ENCODE results near the gene METTL1.

DNA sequence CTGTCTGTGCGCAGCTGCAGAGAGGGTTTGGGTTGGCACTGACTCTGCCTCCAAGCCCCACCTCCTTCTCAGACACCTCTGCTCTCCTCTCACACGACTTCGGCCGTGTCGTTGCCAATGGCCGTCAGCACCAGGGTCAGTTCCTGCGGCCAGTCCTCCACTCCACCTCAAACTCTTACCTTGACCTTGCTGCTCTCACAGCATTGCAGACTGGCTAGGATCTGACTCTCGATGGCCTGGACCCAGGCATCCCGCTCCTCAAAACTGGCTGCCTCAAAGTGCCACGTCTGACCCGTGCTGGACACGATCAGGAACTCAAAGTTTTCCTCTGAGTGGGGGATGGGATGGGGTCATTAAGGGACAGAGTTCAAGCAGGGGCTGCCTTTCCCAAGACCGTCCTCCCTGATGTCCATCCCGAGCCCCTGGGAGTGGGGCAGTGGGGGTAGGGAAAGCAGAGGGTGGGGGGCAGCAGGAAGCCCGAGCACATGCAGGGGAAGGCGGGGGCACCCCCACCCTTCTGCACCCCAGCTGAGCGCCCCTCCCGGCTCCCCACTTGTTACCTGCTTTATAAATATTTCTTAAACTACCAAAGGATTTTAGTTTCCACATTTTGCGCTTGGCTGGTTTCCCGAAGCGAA, 44.0 kb downstream of the METTL1 start:
- TF ChIP-seq POLR2A (IDR thresholded peaks at IDR 0.05) (no peak), CTCF (IDR thresholded peaks at IDR 0.05) (no peak), EP300 (IDR thresholded peaks at IDR 0.05) (no peak)

All from tibial nerve (tissue), 4 donors.